DOHH2 (cell line): ENCODE data around the gene EPS8L3.
"Not testable (repeated sequence)": the region's sequence is repeated elsewhere in the genome, so short reads cannot be mapped to it uniquely, and the experiment has no call there.

ENCODE experiments used
- EZH2phosphoT487 ChIP-seq: fragments of 200-600 bp; sonication (generic); IDR thresholded peaks from 2 replicates; pipeline ENCODE4 v1.6.1; 2017; ENCODE audit warnings: borderline replicate concordance, mild to moderate bottlenecking, antibody characterized with exemption, low read length, moderate library complexity, mixed read lengths
- TF ChIP-seq, protein P1 (sequence below): fragments of 200-600 bp; sonication (generic); IDR thresholded peaks from one replicate; pipeline ENCODE4 v1.5.1; 2014; ENCODE audit warnings: antibody characterized with exemption, mild to moderate bottlenecking, low read depth, low read length; ENCODE audit not compliant: poor library complexity, severe bottlenecking

DNA sequence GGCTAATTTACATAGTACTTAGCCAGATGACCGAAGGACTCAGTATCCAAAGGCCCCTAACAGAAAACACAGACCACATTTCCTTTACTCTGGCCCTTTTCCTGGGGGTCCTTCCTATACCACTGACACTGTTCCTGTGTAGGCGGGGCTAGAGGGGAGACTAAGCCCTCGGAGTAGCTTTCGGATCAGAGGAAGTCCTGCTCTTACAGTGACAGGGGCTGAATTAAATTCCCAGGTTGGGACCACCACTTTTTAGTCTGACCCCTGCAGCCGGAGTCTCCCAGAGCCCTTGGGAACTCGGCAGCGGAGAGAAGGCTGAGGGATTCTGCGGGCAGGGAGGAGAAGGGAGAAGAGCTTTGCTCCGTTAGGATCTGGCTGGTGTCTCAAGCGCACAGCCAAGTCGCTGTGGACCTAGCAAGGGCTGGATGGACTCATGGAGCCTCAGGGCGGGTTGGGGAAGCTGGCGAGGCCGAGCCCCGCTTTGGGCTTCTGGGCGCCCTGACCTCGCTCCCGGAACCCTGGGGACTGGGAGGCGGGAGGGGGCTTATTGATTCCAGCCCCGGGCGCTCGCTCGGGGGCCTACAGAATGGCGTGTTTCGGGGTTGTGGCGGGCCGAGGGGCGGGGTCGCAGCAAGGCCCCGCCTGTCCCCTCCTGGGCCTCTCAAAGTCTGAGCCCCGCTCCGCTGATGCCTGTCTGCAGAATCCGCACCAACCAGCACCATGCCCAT, 52.0 kb downstream of the EPS8L3 start, which contains the start of gene GSTM5:
- TF ChIP-seq, protein P1, sequence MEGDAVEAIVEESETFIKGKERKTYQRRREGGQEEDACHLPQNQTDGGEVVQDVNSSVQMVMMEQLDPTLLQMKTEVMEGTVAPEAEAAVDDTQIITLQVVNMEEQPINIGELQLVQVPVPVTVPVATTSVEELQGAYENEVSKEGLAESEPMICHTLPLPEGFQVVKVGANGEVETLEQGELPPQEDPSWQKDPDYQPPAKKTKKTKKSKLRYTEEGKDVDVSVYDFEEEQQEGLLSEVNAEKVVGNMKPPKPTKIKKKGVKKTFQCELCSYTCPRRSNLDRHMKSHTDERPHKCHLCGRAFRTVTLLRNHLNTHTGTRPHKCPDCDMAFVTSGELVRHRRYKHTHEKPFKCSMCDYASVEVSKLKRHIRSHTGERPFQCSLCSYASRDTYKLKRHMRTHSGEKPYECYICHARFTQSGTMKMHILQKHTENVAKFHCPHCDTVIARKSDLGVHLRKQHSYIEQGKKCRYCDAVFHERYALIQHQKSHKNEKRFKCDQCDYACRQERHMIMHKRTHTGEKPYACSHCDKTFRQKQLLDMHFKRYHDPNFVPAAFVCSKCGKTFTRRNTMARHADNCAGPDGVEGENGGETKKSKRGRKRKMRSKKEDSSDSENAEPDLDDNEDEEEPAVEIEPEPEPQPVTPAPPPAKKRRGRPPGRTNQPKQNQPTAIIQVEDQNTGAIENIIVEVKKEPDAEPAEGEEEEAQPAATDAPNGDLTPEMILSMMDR = not testable (repeated sequence)
- TF ChIP-seq EZH2phosphoT487 = not testable (repeated sequence)
